Caki2 (cell line): ENCODE results near the gene NR5A1. TPM values are rescaled to one million over a fixed set of nuclear protein-coding genes. Genes with fewer than 3 reads are reported as not detected.

Experiments
- DNase-seq: peaks from one replicate; pipeline ENCODE4 v3.0.0-alpha.2; 2015; ENCODE audit warnings: low read depth
- in situ Hi-C: cut with HindIII; loops from 2 replicates; pipeline ENCODE4 v1.10.0; 2016; ENCODE audit warnings: low sequenced_read_pairs, low pct_unique_long_range_greater_than_20kb, mixed read lengths
- total RNA-seq: library from RNA; depleted of rRNA; stranded (reverse); fragments of >200 nt; shearing (Covaris generic); gene quantifications from 2 replicates; pipeline ENCODE4 v1.2.3, GENCODE V29; 2014; ENCODE audit warnings: low replicate concordance

Gene NR5A1
- total RNA-seq, 1 experiment from 2014 or later, result not detected

GRCh38 chr9:124475158-124475867, 31.9 kb downstream of the NR5A1 start:
- in situ Hi-C loops, result no loop called here
- DNase-seq, result no peak

- DNase-seq, result no peak
- in situ Hi-C loops, result no loop called here
These were observed 33.0 kb downstream of the NR5A1 start for GRCh38 chr9:124474151-124474550.

DNA sequence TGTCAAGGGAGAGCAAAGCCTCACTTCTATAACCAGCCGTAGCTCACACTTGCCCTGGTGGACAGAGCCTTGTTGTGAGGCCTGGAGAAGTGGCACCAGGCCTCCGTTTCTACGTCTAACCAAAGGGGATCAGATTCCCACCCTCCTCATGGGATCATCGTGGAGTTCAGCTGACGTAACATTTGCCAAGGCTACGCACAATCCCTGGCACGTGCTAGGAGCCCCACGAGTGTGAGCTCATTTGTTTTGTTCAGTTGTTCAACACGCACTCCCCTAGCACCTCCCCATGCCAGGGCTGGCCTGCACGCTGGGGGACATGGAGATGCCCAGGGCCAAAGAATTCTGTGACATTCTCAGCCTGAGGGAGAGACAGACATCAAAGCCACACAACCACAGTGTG, 33.9 kb downstream of the NR5A1 start:
- no peak for DNase-seq
- in situ Hi-C loops, result no loop called here

DNA sequence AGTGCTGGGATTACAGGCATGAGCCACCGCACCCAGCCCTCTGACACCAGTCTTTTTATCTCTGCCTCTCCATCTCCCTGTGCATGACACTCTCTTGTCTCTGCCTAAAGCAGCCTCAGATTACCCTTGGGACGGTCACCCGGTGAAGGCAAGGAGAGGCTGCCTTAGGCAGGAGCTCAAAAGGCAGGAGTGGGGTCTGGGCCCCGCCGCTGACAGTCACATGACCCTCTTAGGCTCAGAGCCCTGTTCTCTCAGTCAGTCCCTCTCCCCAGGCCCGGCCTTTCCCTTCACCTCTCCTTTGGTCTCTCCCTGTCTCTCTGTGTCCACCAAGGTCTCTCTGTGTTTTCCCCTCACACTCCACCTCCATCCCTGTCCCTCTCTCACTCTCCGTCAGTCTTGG, 34.4 kb downstream of the NR5A1 start:
- in situ Hi-C loops, result no loop called here

DNA sequence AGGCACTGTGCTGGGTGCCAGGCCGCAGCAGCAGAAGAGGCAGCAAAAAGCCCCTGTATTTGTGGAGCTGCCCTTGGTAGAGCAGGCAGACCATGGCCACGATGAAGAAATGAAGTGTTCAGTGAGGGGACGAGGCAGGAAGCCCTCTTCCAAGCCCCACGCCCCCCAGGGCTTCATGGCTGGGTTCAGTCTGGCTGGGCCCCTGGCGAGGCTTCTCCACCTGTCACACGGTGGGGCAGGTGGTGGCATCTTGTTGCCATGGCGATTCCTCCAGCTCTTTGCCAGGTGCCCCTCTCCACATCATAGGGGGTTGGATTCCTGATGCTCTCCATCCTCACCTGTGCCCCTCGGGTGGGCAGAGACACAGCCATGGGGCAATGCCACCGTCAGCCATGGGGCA, 35.4 kb downstream of the NR5A1 start:
- no peak for DNase-seq
- in situ Hi-C loops, result no loop called here

More for the DNA sequence above, 34.4 kb downstream of the NR5A1 start:
- no peak for DNase-seq

GRCh38 chr9:124470726-124471125, 36.5 kb downstream of the NR5A1 start:
- in situ Hi-C loops, result no loop called here
- no peak for DNase-seq

- in situ Hi-C loops, result no loop called here
- DNase-seq, result no peak
These were observed 36.9 kb downstream of the NR5A1 start for GRCh38 chr9:124470306-124470705.

- in situ Hi-C loops, result no loop called here
These were observed 38.0 kb downstream of the NR5A1 start for GRCh38 chr9:124469011-124469832.

DNA sequence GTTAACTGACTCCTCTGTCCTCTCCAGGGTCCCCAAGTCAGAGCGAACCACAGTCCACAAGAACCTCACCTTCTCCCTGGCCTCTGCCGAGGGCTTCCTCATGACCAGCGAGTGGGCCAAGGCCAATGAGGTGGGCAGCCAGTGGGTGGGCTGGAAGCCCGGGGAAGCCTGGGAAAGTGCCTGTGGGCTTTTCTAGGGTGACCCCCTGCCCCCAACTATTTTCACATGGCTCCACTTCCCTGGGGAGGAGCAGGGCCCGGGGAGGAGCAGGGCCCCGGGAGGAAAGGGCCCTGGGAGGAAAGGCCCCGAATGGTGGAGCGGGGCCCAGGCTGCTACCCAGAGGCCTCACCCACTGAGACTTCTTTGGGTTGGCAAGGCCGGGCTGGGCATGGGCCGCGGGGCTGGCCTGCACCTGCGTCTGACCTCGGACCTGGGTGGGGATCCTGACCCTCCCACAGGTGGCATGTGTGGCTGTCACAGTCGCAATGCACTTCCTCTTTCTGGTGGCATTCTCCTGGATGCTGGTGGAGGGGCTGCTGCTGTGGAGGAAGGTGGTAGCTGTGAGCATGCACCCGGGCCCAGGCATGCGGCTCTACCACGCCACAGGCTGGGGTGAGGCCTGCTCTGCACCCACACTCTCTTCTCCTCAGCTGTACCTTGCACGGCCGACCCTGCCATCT, 39.0 kb downstream of the NR5A1 start:
- in situ Hi-C loops, result no loop called here
- DNase-seq, result no peak

More at GRCh38 chr9:124469011-124469832, 38.0 kb downstream of the NR5A1 start:
- DNase-seq, result no peak

- DNase-seq, result no peak
- in situ Hi-C loops, result no loop called here
These were observed 39.7 kb downstream of the NR5A1 start for GRCh38 chr9:124467410-124468060.

DNA sequence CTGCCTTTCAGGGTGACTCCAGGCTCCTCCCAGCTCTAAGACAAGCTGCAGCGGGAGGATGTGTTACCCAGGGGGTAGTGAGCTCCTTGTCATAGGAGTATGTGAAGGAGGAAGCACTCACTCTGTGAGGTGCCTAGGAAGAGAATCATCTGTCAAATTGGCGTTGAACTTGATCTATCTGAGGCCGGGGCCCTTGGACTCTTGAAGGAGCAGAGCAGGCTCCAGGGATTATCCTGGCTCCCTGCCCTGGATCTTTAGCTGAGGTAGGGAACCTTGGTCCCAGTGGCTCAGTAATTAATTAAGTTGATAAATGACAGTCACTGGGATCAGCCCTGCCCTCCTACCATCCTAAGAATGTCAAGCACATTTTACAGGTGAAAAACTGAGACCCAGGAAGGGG, 41.5 kb downstream of the NR5A1 start:
- in situ Hi-C loops, result no loop called here

DNA sequence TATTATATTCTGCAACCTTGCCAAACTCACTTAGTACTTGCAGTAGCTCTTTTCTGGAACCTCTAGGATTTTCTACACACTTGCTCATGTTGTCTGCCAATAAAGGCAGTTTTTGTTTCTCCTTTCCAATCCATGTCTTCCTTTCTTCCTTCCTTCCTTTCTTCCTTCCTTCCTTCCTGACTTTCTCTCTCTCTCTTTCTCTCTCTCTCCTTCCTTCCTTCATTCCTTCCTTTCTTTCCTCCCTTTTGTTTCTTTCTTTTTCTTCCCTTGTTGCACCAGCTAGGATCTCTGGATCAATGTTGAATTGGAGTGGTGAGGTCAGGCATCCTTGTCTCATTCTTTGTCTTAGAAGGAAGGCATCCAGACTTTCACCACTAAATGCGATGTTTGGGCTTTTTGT, 44.5 kb downstream of the NR5A1 start:
- in situ Hi-C loops, result no loop called here
- no peak for DNase-seq

More for the DNA sequence above, 41.5 kb downstream of the NR5A1 start:
- no peak for DNase-seq

DNA sequence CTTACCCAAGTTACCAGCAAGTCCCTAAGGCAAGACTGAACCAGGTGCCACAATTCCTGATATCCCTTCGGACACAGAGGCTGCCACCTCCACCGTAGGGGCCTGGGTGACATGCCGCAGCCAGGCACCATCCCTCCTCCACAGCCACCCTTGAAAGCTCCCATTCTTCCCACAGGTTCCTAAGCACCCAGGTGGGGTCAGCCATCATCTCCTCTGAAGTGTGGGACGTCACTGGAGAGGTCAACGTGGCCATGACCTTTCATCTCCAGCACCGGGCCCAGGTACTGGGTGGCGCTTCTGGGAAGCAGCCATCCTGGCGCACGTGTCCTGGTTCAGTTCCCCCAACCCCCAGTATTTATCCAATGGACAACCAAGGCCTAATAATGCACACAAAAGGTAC, 48.8 kb downstream of the NR5A1 start:
- DNase-seq, result no peak
- in situ Hi-C loops, result no loop called here

GRCh38 chr9:124457887-124458431, 49.2 kb downstream of the NR5A1 start:
- DNase-seq, result no peak
- in situ Hi-C loops, result no loop called here

DNA sequence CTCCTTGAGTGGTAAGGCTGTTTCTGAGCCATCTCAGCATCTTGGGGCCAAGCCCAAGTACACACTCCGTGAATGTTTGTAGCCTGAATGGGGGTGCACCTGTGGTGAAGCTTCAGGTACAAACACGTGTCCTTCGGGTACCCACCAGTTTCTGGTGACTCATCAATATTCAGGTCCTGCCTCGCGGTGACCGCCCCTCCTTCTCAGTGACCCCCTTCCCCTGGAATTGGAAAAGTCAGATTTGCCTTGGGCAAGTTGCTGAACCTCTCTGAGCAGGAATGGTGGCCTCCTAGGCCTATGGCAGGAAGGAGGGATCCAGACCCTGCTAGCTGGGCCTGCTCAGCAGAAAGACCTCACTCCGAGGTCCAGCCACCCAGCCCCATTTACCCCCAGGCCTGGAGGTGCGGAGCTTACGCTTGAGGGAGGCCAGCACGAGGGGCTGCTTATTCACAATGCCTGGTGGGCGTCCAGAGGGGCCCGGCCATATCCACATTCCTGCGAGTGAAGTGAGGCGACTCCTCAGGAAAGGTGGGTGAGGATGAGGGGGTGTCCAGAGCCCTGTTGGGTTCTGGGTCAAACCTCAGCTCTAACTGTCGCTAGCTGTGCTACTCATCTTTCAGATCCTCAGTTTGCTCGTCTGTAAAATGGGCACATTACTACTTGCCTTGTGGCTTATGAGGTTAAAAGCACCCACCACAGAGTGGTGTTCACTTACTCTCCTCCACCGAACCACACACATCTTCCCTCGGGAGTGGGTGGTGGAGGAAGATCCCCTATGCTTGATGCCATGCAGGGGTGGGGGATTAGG, 49.9 kb downstream of the NR5A1 start:
- in situ Hi-C loops, result no loop called here
- no peak for DNase-seq

- in situ Hi-C loops, result no loop called here
- no peak for DNase-seq
These were observed 50.7 kb downstream of the NR5A1 start for GRCh38 chr9:124456341-124457078.

- in situ Hi-C loops, result no loop called here
- DNase-seq, result no peak
These were observed 51.4 kb downstream of the NR5A1 start for GRCh38 chr9:124455820-124456219.
